Endometrium (tissue), 2 donors: ENCODE data around the gene EIF1AD.
"Not testable (repeated sequence)": the region's sequence is repeated elsewhere in the genome, so short reads cannot be mapped to it uniquely, and the experiment has no call there.

Experiments
- FAIRE-seq: peaks from 2 replicates; lab custom pipeline; 2012; peaks lifted over from hg19 to GRCh38; lab: Jason Lieb, UNC
- donor health status: control.
- donor health status: control.

The EIF1AD gene

GRCh38 chr11:66001942-66002647 is at the start of gene EIF1AD, which contains the start of gene BANF1:
TSS of gene EIF1AD (minus strand) at chr11:66002157. CDS start at chr11:66000389, 1,768 bp downstream.
TSS of gene BANF1 (plus strand) at chr11:66002503. CDS start at chr11:66003251, 748 bp downstream.
- FAIRE-seq, result no peak

- FAIRE-seq, result no peak
Observed at GRCh38 chr11:66051371-66051765, 49.4 kb upstream of the EIF1AD start.

- no peak for FAIRE-seq
Observed at GRCh38 chr11:66050581-66051231, 48.7 kb upstream of the EIF1AD start.

GRCh38 chr11:66048547-66049323 is 46.8 kb upstream of the EIF1AD start, which contains the start of gene GAL3ST3:
TSS of gene GAL3ST3 (minus strand) at chr11:66049161. CDS start at chr11:66045415, 3,746 bp downstream.
- no peak for FAIRE-seq

- FAIRE-seq, result no peak
Observed at GRCh38 chr11:66047541-66048365, 45.8 kb upstream of the EIF1AD start.

- no peak for FAIRE-seq
Observed at GRCh38 chr11:66046901-66047300, 44.9 kb upstream of the EIF1AD start.

GRCh38 chr11:66045177-66045639 is 43.3 kb upstream of the EIF1AD start:
- FAIRE-seq, result no peak

- no peak for FAIRE-seq
Observed at GRCh38 chr11:66044757-66045156, 42.8 kb upstream of the EIF1AD start.

GRCh38 chr11:66042996-66043906 is 41.3 kb upstream of the EIF1AD start:
- no peak for FAIRE-seq

- no peak for FAIRE-seq
Observed at GRCh38 chr11:66042227-66042995, 40.5 kb upstream of the EIF1AD start.

- no peak for FAIRE-seq
Observed at GRCh38 chr11:66039765-66040164, 37.8 kb upstream of the EIF1AD start.

- no peak for FAIRE-seq
Observed at GRCh38 chr11:66037327-66037726, 35.4 kb upstream of the EIF1AD start.

GRCh38 chr11:66036334-66036710 is 34.4 kb upstream of the EIF1AD start:
- no peak for FAIRE-seq

GRCh38 chr11:66035653-66036333 is 33.8 kb upstream of the EIF1AD start:
- FAIRE-seq, result no peak

GRCh38 chr11:66032957-66033735 is 31.2 kb upstream of the EIF1AD start:
- no peak for FAIRE-seq

- no peak for FAIRE-seq
Observed at GRCh38 chr11:66026017-66026529, 24.1 kb upstream of the EIF1AD start, which contains the start of gene CATSPER1. TSS of gene CATSPER1 (minus strand) at chr11:66026479. CDS start at chr11:66026379, 100 bp downstream.

GRCh38 chr11:66023186-66023440 is 21.2 kb upstream of the EIF1AD start:
- not testable (repeated sequence) for FAIRE-seq

- FAIRE-seq, result no peak
Observed at GRCh38 chr11:66022401-66023185, 20.6 kb upstream of the EIF1AD start.
